HepG2 (cell line): ENCODE measurements around the gene PDPK1. TPM values are rescaled to one million over a fixed set of nuclear protein-coding genes. Genes with fewer than 3 reads are reported as not detected.
A peak's percentile ranks its signal among the peaks of the same experiment; 100 is the strongest.

Experiments
- ATF4 ChIP-seq, 2 experiments: fragments of 450-650 bp in 1 of 2; sonication (generic) in 1 of 2; formaldehyde crosslinking; IDR thresholded peaks; 2 replicates each; pipeline versions ENCODE4 v1.5.0 to v1.8.0; 2020 to 2022; ENCODE audit warnings: mild to moderate bottlenecking in 1 of 2, missing genetic modification reagents in 1 of 2
- HES4 ChIP-seq: sonication (generic); formaldehyde crosslinking; IDR thresholded peaks from 2 replicates; pipeline ENCODE4 v1.9.0; 2021; ENCODE audit warnings: mild to moderate bottlenecking, missing genetic modification reagents, borderline replicate concordance
- HNRNPK ChIP-seq: fragments of 200-400 bp; formaldehyde crosslinking; IDR thresholded peaks from 2 replicates; pipeline ENCODE4 v1.6.1; 2018; ENCODE audit warnings: low read length, low read depth, moderate library complexity, mild to moderate bottlenecking; ENCODE audit not compliant: poor library complexity, severe bottlenecking
- KDM5A ChIP-seq: fragments of 200-600 bp; sonication (generic); IDR thresholded peaks from 2 replicates; pipeline ENCODE4 v1.7.0; 2018; ENCODE audit warnings: antibody characterized with exemption, mild to moderate bottlenecking, low read length, borderline replicate concordance
- KLF16 ChIP-seq, 2 experiments: sonication (generic) in 1 of 2; formaldehyde crosslinking in 1 of 2; IDR thresholded peaks; 2 replicates each; pipeline versions ENCODE4 v1.6.1 to v1.8.0; 2016 to 2023; ENCODE audit warnings: missing genetic modification reagents in 2 of 2, missing compliant biosample characterization in 1 of 2
- NFIB ChIP-seq: sonication (generic); formaldehyde crosslinking; IDR thresholded peaks from 2 replicates; pipeline ENCODE4 v1.9.0; 2021; ENCODE audit warnings: missing genetic modification reagents, mild to moderate bottlenecking, borderline replicate concordance
- ONECUT2 ChIP-seq: sonication (generic); formaldehyde crosslinking; IDR thresholded peaks from 2 replicates; pipeline ENCODE4 v1.4.0; 2020; ENCODE audit warnings: missing genetic modification reagents
- RAD51 ChIP-seq: fragments of 450-650 bp; IDR thresholded peaks from 2 replicates; pipeline ENCODE4 v1.6.1; 2016; ENCODE audit warnings: borderline replicate concordance
- RFX3 ChIP-seq: IDR thresholded peaks from 2 replicates; pipeline ENCODE4 v1.6.1; 2016; ENCODE audit warnings: missing biosample characterization, missing genetic modification reagents
- SP5 ChIP-seq: IDR thresholded peaks from 2 replicates; pipeline ENCODE4 v1.6.1; 2016; ENCODE audit warnings: low read depth, borderline replicate concordance
- SRSF4 ChIP-seq: fragments of 200-400 bp; formaldehyde crosslinking; IDR thresholded peaks from one replicate; pipeline ENCODE4 v1.6.1; 2018; ENCODE audit warnings: mild to moderate bottlenecking, low read depth, low read length, moderate library complexity; ENCODE audit not compliant: poor library complexity, severe bottlenecking
- TAF1 ChIP-seq: sonication (generic); formaldehyde crosslinking; IDR thresholded peaks from 2 replicates; pipeline ENCODE4 v1.4.0; 2020; ENCODE audit warnings: missing genetic modification reagents
- ZFX ChIP-seq: sonication (generic); formaldehyde crosslinking; IDR thresholded peaks from 2 replicates; pipeline ENCODE4 v1.4.0; 2020; ENCODE audit warnings: mild to moderate bottlenecking, low read depth, missing genetic modification reagents, moderate library complexity
- ZNF235 ChIP-seq: sonication (generic); formaldehyde crosslinking; IDR thresholded peaks from 2 replicates; pipeline ENCODE4 v1.8.1; 2023; ENCODE audit warnings: mild to moderate bottlenecking, missing genetic modification reagents, borderline replicate concordance
- ZNF282 ChIP-seq: fragments of 450-650 bp; IDR thresholded peaks from 2 replicates; pipeline ENCODE4 v1.6.1; 2018; ENCODE audit not compliant: partially characterized antibody
- ZNF713 ChIP-seq: sonication (generic); formaldehyde crosslinking; IDR thresholded peaks from 2 replicates; pipeline ENCODE4 v1.4.0; 2020; ENCODE audit warnings: mild to moderate bottlenecking, missing genetic modification reagents
- polyA plus RNA-seq, 8 experiments: library from polyadenylated mRNA; depleted of rRNA in 3 of 8; stranded (reverse) in 7 of 8; unstranded in 1 of 8; fragments of >200 nt; fragmentation: Illumina TruSeq in 4 of 8; extraction: Trizol in 4 of 8; gene quantifications; 2 replicates each; pipeline versions ENCODE4 v1.2.1 to v1.2.3, GENCODE V29; 2011 to 2016; ENCODE audit warnings: low read depth in 4 of 8, missing spikeins in 1 of 8, mixed read lengths in 1 of 8; ENCODE audit not compliant: insufficient read depth in 1 of 8
- total RNA-seq, 5 experiments: library from RNA; depleted of rRNA; stranded (reverse); fragments of >200 nt; fragmentation: Illumina TruSeq; extraction: Trizol; gene quantifications; 2 replicates each; pipeline ENCODE4 v1.2.3, GENCODE V29; 2016; ENCODE audit warnings: low read depth in 1 of 5
- TF ChIP-seq, protein P1 (sequence below): sonication (generic); formaldehyde crosslinking; IDR thresholded peaks from 2 replicates; pipeline ENCODE4 v1.8.0; 2022; ENCODE audit warnings: missing genetic modification reagents, mild to moderate bottlenecking, moderate library complexity, borderline replicate concordance
- TF ChIP-seq, protein P2 (sequence below), 2 experiments: sonication (generic) in 1 of 2; formaldehyde crosslinking in 1 of 2; IDR thresholded peaks; 2 replicates each; pipeline versions ENCODE4 v1.4.0 to v1.6.1; 2016 to 2020; ENCODE audit warnings: borderline replicate concordance in 1 of 2, low read depth in 1 of 2, mild to moderate bottlenecking in 1 of 2, missing genetic modification reagents in 1 of 2

PDPK1 gene
- total and polyA plus RNA-seq, 2 of the 13 experiments (the other 11 are each of a cell fraction or from before 2014, with no cell fraction given) = 59.6 to 129 TPM

- TF ChIP-seq, protein P1, sequence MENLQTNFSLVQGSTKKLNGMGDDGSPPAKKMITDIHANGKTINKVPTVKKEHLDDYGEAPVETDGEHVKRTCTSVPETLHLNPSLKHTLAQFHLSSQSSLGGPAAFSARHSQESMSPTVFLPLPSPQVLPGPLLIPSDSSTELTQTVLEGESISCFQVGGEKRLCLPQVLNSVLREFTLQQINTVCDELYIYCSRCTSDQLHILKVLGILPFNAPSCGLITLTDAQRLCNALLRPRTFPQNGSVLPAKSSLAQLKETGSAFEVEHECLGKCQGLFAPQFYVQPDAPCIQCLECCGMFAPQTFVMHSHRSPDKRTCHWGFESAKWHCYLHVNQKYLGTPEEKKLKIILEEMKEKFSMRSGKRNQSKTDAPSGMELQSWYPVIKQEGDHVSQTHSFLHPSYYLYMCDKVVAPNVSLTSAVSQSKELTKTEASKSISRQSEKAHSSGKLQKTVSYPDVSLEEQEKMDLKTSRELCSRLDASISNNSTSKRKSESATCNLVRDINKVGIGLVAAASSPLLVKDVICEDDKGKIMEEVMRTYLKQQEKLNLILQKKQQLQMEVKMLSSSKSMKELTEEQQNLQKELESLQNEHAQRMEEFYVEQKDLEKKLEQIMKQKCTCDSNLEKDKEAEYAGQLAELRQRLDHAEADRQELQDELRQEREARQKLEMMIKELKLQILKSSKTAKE (CRISPR knock-in tag) = 0 out of 2 replicates have a peak, but pooled peaks have one; percentile 23
- no peak for TF ChIP-seq RFX3 (CRISPR knock-in tag)
- peak; percentile 66; the same call in 1 of the 2 replicates for TF ChIP-seq RAD51
- TF ChIP-seq SP5 (CRISPR knock-in tag) = peak; percentile 98
- TF ChIP-seq ZNF713 (CRISPR knock-in tag) = no peak
- TF ChIP-seq KDM5A = peak; percentile 97
- peak; percentile 58 to 98; a peak in 1 of 4 replicates for TF ChIP-seq KLF16 (CRISPR knock-in tag; IDR thresholded peaks at IDR 0.05)
- no peak for TF ChIP-seq NFIB (CRISPR knock-in tag)
- peak; percentile 69 for TF ChIP-seq HNRNPK
- 0 out of 2 replicates have a peak, but pooled peaks have one; percentile 30 for TF ChIP-seq ONECUT2 (CRISPR knock-in tag)
- TF ChIP-seq, protein P2, sequence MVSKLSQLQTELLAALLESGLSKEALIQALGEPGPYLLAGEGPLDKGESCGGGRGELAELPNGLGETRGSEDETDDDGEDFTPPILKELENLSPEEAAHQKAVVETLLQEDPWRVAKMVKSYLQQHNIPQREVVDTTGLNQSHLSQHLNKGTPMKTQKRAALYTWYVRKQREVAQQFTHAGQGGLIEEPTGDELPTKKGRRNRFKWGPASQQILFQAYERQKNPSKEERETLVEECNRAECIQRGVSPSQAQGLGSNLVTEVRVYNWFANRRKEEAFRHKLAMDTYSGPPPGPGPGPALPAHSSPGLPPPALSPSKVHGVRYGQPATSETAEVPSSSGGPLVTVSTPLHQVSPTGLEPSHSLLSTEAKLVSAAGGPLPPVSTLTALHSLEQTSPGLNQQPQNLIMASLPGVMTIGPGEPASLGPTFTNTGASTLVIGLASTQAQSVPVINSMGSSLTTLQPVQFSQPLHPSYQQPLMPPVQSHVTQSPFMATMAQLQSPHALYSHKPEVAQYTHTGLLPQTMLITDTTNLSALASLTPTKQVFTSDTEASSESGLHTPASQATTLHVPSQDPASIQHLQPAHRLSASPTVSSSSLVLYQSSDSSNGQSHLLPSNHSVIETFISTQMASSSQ (IDR thresholded peaks at IDR 0.05; ENCODE audit: low read depth) = peak; percentile 56; the same call in 1 of the 2 replicates
- TF ChIP-seq, protein P2 (CRISPR knock-in tag; IDR thresholded peaks at IDR 0.05; ENCODE audit: borderline replicate concordance) = peak; percentile 75; the same call in 1 of the 2 replicates
- TF ChIP-seq HES4 (CRISPR knock-in tag) = peak; percentile 88
- peak; percentile 77; the same call in 1 of the 2 replicates for TF ChIP-seq ZFX
- no peak for TF ChIP-seq ZNF282
- no peak for TF ChIP-seq SRSF4
- TF ChIP-seq ATF4 (CRISPR knock-in tag; IDR thresholded peaks at IDR 0.05) = peak in 1 of 2 experiments; percentile 85; a peak in 2 of 4 replicates
- TF ChIP-seq ZNF235 (CRISPR knock-in tag) = peak; percentile 93; the same call in 1 of the 2 replicates
- TF ChIP-seq TAF1 (CRISPR knock-in tag) = peak; percentile 79
These were observed 65.6 kb downstream of the PDPK1 start (continued) for GRCh38 chr16:2603165-2604015.
